COLO668 (cell line): ENCODE results near the gene SH3RF3.

ENCODE experiments used
- DNase-seq: peaks from one replicate; lab custom pipeline; 2025; ENCODE audit not compliant: unreplicated experiment; lab: John Stamatoyannopoulos, UW

The SH3RF3 gene

GRCh38 chr2:109402980-109403840 is 274.2 kb downstream of the SH3RF3 start:
- no peak for DNase-seq

GRCh38 chr2:109403841-109404201 is 274.8 kb downstream of the SH3RF3 start:
- DNase-seq: no peak

- no peak for DNase-seq
Measured at GRCh38 chr2:109404681-109405080, 275.7 kb downstream of the SH3RF3 start.

- DNase-seq: no peak
Measured at GRCh38 chr2:109405873-109406272, 276.9 kb downstream of the SH3RF3 start.

GRCh38 chr2:109406301-109406700 is 277.3 kb downstream of the SH3RF3 start:
- DNase-seq: no peak

- no peak for DNase-seq
Measured at GRCh38 chr2:109407276-109408042, 278.5 kb downstream of the SH3RF3 start.

GRCh38 chr2:109408043-109408335 is 279.0 kb downstream of the SH3RF3 start:
- no peak for DNase-seq

GRCh38 chr2:109409321-109410038 is 280.5 kb downstream of the SH3RF3 start:
- DNase-seq: no peak

- peak; percentile 12 for DNase-seq
Measured at GRCh38 chr2:109410039-109410815, 281.2 kb downstream of the SH3RF3 start.

- DNase-seq: no peak
Measured at GRCh38 chr2:109411640-109412325, 282.8 kb downstream of the SH3RF3 start.

- DNase-seq: no peak
Measured at GRCh38 chr2:109415581-109416013, 286.6 kb downstream of the SH3RF3 start.

- DNase-seq: no peak
Measured at GRCh38 chr2:109417701-109418335, 288.8 kb downstream of the SH3RF3 start.

- no peak for DNase-seq
Measured at GRCh38 chr2:109418716-109419115, 289.7 kb downstream of the SH3RF3 start.

GRCh38 chr2:109419171-109419756 is 290.3 kb downstream of the SH3RF3 start:
- no peak for DNase-seq

- DNase-seq: no peak
Measured at GRCh38 chr2:109419960-109420370, 291.0 kb downstream of the SH3RF3 start.

- no peak for DNase-seq
Measured at GRCh38 chr2:109421101-109421500, 292.1 kb downstream of the SH3RF3 start.

- no peak for DNase-seq
Measured at GRCh38 chr2:109421642-109422041, 292.6 kb downstream of the SH3RF3 start.

- DNase-seq: no peak
Measured at GRCh38 chr2:109422071-109422757, 293.2 kb downstream of the SH3RF3 start.
